ENCODE measurements around the gene KATNAL1.

KATNAL1 gene

DNA sequence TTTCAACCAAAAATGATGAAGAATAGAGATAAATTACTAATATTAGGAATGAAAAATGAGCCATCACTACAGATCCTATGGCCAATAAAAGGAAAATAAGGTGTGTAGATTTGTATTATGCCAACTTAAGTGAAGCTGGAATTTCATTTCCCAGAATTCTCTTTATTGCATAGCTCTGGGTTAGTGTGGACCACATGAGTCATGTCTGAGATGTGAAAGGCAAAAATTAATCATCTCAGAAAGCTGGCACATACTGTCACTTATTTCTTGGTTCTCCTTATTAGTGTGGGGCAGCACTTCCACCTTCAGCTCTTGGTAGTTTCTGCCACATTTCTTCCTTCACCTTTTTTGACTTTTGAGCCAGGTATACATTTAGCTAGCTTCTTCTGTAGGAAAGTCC lies 82.6 kb downstream of the KATNAL1 start:
- Histone ChIP-seq H3K4me1 (ENCODE audit: control insufficient read depth, insufficient read depth, low read length, poor library complexity, severe bottlenecking) (no peaks in the 10 kb centered on the region), H3K9me3 (ENCODE audit: control insufficient read depth, low read length) (no peaks in the 10 kb centered on the region), H3K27ac (ENCODE audit: low read depth, low read length, severe bottlenecking) (no peak overlapping the region), H3K36me3 (ENCODE audit: control insufficient read depth, insufficient read depth, low read length) (peaks cover 54% of the 10 kb centered on the region), H3K4me3 (ENCODE audit: extremely low read depth, insufficient read depth, low read length, poor library complexity, severe bottlenecking) (no peak overlapping the region)

DNA sequence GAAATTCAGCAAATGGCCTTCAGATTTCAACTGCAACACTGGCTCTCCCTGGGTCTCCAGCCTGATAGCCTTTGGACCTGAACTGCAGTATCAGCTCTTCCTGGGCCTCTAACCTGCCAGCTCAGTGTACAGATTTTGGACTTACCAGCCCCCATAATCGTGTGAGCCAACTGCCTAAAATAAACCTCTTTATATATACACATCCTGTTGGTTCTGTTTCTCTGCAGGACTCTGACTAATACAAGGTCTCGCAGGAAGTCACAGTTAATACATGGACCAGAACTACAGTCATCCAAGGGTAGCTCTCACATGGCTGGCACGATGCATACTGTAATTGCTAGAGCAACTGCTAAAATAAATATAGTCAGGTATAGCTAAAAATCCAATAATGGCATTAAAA lies 85.1 kb downstream of the KATNAL1 start:
- 89 to 96% methylated on average over 2 of the region's 3 CpGs for WGBS, 2 experiments (ENCODE audit: insufficient coverage in 2 of 2)
- no peak overlapping the region for H3K27ac ChIP-seq (ENCODE audit: low read depth, low read length, severe bottlenecking)

GRCh38 chr13:30216111-30216510 lies 91.2 kb downstream of the KATNAL1 start:
- Histone ChIP-seq H3K4me1 (ENCODE audit: control insufficient read depth, insufficient read depth, low read length, poor library complexity, severe bottlenecking) (no peaks in the 10 kb centered on the region), H3K36me3 (ENCODE audit: control insufficient read depth, insufficient read depth, low read length) (peaks cover 21% of the 10 kb centered on the region), H3K9me3 (ENCODE audit: control insufficient read depth, low read length) (no peaks in the 10 kb centered on the region), H3K27ac (ENCODE audit: low read depth, low read length, severe bottlenecking) (no peak overlapping the region), H3K4me3 (ENCODE audit: extremely low read depth, insufficient read depth, low read length, poor library complexity, severe bottlenecking) (no peak overlapping the region)
- 60% methylated on average over 1 of the region's 2 CpGs; no CpG with 5 or more reads in 1 of the 2 experiments for WGBS, 2 experiments (ENCODE audit: insufficient coverage in 2 of 2)

More for the DNA sequence above, 85.1 kb downstream of the KATNAL1 start:
- Histone ChIP-seq H3K4me1 (ENCODE audit: control insufficient read depth, insufficient read depth, low read length, poor library complexity, severe bottlenecking) (no peaks in the 10 kb centered on the region), H3K9me3 (ENCODE audit: control insufficient read depth, low read length) (no peaks in the 10 kb centered on the region), H3K4me3 (ENCODE audit: extremely low read depth, insufficient read depth, low read length, poor library complexity, severe bottlenecking) (no peak overlapping the region), H3K36me3 (ENCODE audit: control insufficient read depth, insufficient read depth, low read length) (peaks cover 48% of the 10 kb centered on the region)

- no peak overlapping the region for H3K27ac ChIP-seq (ENCODE audit: low read depth, low read length, severe bottlenecking)
- H3K4me1 ChIP-seq (ENCODE audit: control insufficient read depth, insufficient read depth, low read length, poor library complexity, severe bottlenecking): no peaks in the 10 kb centered on the region
- 89 to 99% methylated on average over 4 to 7 of the region's 7 CpGs for WGBS, 2 experiments (ENCODE audit: insufficient coverage in 2 of 2)
- H3K36me3 ChIP-seq (ENCODE audit: control insufficient read depth, insufficient read depth, low read length): peaks cover 29% of the 10 kb centered on the region
- H3K9me3 ChIP-seq (ENCODE audit: control insufficient read depth, low read length): no peaks in the 10 kb centered on the region
- no peak overlapping the region for H3K4me3 ChIP-seq (ENCODE audit: extremely low read depth, insufficient read depth, low read length, poor library complexity, severe bottlenecking)
These were observed 95.1 kb downstream of the KATNAL1 start for GRCh38 chr13:30212256-30212655.

DNA sequence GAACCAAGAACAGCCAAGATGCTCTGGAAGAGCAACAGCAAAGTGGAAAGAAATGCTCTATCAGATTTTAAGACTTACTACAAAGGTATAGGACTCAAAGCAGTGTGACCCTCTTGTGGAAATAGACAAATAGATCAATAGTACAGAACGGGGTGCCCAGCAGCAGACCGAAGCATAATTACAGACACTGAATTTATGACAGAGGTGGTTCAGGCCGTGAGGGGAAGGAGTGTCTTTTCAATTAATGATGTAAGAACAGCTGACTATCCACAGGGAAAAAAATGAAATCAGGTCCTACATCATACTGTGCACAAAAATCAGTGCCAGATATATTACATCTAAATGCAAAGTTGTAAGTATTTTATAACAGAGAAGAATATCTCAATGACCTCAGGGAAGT lies 95.6 kb downstream of the KATNAL1 start:
- no peak overlapping the region for H3K27ac ChIP-seq (ENCODE audit: low read depth, low read length, severe bottlenecking)
- no peaks in the 10 kb centered on the region for H3K4me1 ChIP-seq (ENCODE audit: control insufficient read depth, insufficient read depth, low read length, poor library complexity, severe bottlenecking)
- 92 to 100% methylated on average over 1 to 3 of the region's 3 CpGs for WGBS, 2 experiments (ENCODE audit: insufficient coverage in 2 of 2)
- H3K4me3 ChIP-seq (ENCODE audit: extremely low read depth, insufficient read depth, low read length, poor library complexity, severe bottlenecking): no peak overlapping the region
- H3K9me3 ChIP-seq (ENCODE audit: control insufficient read depth, low read length): no peaks in the 10 kb centered on the region
- H3K36me3 ChIP-seq (ENCODE audit: control insufficient read depth, insufficient read depth, low read length): peaks cover 25% of the 10 kb centered on the region

- Histone ChIP-seq H3K4me1 (ENCODE audit: control insufficient read depth, insufficient read depth, low read length, poor library complexity, severe bottlenecking) (no peaks in the 10 kb centered on the region), H3K27ac (ENCODE audit: low read depth, low read length, severe bottlenecking) (no peak overlapping the region), H3K4me3 (ENCODE audit: extremely low read depth, insufficient read depth, low read length, poor library complexity, severe bottlenecking) (no peak overlapping the region), H3K36me3 (ENCODE audit: control insufficient read depth, insufficient read depth, low read length) (peaks cover 16% of the 10 kb centered on the region), H3K9me3 (ENCODE audit: control insufficient read depth, low read length) (no peaks in the 10 kb centered on the region)
- 80 to 100% methylated on average over 1 of the region's 3 CpGs for whole genome bisulfite sequencing, 2 experiments (ENCODE audit: insufficient coverage in 2 of 2)
These were observed 102.8 kb downstream of the KATNAL1 start for GRCh38 chr13:30204564-30204963.

DNA sequence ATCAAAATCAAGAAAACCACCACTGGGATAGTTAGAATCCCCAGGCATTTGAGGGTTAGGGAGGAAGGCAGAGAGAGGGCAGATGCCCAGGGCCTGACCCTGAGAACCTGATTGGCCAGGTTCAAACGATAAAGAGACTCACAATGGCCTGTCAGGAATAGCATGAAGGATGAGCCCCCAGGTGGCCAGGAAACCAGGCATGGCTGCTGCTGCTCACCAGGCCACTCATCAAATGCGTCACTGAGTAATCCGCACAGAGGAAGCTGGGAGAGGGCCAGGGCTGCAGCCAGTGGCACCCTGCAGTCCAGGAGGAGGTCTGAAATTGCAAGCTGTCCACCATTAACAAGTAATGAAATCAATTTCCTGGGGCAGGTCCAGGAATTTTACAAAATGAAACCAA lies 111.3 kb downstream of the KATNAL1 start:
- 15 to 36% methylated on average over 3 of the region's 3 CpGs for WGBS, 2 experiments (ENCODE audit: insufficient coverage in 2 of 2)
- Histone ChIP-seq H3K9me3 (ENCODE audit: control insufficient read depth, low read length) (no peaks in the 10 kb centered on the region), H3K4me3 (ENCODE audit: extremely low read depth, insufficient read depth, low read length, poor library complexity, severe bottlenecking) (no peak overlapping the region), H3K36me3 (ENCODE audit: control insufficient read depth, insufficient read depth, low read length) (no peaks in the 10 kb centered on the region), H3K27ac (ENCODE audit: low read depth, low read length, severe bottlenecking) (peak overlapping the region; percentile 19), H3K4me1 (ENCODE audit: control insufficient read depth, insufficient read depth, low read length, poor library complexity, severe bottlenecking) (peaks cover 12% of the 10 kb centered on the region)

DNA sequence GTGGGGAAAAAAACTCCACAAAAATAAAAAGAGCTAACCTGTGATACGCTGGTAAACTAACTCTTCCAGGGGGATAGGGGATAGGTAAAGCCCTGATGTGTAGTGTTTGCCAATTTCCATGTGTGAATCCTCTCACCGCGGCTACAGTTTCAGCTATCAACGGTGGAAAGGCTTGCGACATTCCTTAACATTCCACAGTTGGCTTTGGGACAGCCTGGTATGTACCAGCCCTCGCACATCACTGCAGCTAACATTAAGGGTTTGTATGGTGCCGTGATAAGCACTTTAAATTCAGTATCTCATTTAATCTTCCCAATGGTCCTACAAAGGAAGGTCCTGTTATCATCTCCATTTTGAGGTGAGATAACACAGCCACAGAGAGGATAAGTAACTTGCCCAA lies 112.4 kb downstream of the KATNAL1 start:
- 63 to 71% methylated on average over 4 to 6 of the region's 7 CpGs for WGBS, 2 experiments (ENCODE audit: insufficient coverage in 2 of 2)
- Histone ChIP-seq H3K4me1 (ENCODE audit: control insufficient read depth, insufficient read depth, low read length, poor library complexity, severe bottlenecking) (peaks cover 14% of the 10 kb centered on the region), H3K4me3 (ENCODE audit: extremely low read depth, insufficient read depth, low read length, poor library complexity, severe bottlenecking) (no peak overlapping the region), H3K9me3 (ENCODE audit: control insufficient read depth, low read length) (no peaks in the 10 kb centered on the region), H3K27ac (ENCODE audit: low read depth, low read length, severe bottlenecking) (no peak overlapping the region), H3K36me3 (ENCODE audit: control insufficient read depth, insufficient read depth, low read length) (no peaks in the 10 kb centered on the region)

DNA sequence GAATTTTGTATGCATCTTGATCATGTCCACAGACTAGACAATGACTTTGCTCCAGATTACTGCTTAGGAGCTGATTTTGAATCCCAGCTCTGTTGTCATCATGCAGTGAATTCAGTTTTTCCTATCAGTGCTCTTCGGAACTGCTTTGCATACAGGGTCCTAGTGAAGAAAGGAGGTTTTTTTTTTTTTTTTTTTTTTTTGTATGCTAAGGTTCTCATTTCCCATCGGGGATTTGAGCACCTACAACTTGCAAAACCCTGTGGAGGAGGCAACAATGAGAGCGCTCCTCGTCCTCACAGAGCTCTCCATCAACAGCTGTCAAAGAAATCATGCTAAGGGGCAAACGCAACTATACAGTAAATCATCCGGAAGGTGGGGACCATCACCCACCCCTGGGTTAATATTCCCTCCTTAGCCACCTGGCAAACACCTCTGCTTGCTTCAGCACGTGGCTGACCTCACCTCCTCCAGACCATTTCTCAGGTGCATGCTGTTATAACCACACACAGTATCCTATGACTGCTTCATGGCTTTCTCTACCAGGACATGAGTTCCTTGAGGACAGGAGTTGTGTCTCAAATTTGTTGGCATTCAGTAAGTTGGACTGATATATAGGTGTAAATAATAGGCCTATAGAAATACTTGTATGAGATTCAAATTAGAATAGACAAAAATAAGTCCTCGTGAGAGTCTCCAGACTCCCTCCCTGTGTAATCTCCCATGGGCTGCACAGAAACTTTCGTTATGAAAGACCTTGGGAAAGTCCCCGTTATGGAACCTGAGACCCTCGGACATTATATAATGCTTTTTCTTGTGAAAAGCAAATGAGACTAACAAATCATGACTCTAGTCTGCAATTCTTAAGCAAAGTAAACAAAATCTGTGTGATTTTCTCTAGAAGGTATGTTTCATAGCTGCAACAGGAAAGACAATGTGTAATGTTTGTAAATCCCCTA lies 113.8 kb downstream of the KATNAL1 start:
- H3K9me3 ChIP-seq (ENCODE audit: control insufficient read depth, low read length): no peaks in the 10 kb centered on the region
- H3K27ac ChIP-seq (ENCODE audit: low read depth, low read length, severe bottlenecking): no peak overlapping the region
- peaks cover 14% of the 10 kb centered on the region for H3K4me1 ChIP-seq (ENCODE audit: control insufficient read depth, insufficient read depth, low read length, poor library complexity, severe bottlenecking)
- H3K36me3 ChIP-seq (ENCODE audit: control insufficient read depth, insufficient read depth, low read length): no peaks in the 10 kb centered on the region
- H3K4me3 ChIP-seq (ENCODE audit: extremely low read depth, insufficient read depth, low read length, poor library complexity, severe bottlenecking): no peak overlapping the region
- WGBS, 2 experiments (ENCODE audit: insufficient coverage in 2 of 2): 82 to 84% methylated on average over 5 of the region's 11 CpGs

DNA sequence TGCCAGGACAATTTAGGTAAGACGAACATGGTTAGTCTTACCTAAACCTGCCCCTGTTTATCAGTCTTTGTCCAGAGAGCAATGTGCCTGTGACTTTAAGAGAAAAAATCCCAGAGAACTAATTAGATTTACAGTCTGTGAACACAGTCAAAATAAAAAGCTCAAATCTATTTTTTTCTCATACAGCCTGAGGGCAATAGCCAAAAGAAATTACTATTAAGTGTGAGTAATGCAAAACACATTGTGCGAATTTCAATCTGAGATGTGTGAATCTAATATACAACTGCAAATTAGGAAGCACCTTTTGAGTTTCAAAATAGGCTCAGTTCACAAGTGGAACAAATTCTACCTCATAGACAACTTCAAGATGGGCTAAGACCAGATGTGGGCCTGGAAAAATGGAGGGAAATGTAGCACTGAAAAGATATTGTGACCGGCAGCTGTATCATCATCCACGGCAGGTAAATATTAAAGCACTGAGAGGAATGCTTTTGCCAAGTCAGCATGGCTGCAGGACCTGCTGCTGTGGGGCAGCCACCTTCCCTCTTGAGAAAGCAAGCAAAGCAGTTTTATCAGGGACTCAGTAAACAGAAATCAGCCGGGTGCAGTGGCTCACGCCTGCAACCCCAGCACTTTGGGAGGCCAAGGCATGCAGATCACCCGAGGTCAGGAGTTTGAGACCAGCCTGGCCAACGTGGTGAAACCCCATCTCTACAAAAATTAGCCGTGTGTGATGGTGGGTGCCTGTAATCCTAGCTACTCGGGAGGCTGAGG lies 114.8 kb downstream of the KATNAL1 start:
- H3K4me3 ChIP-seq (ENCODE audit: extremely low read depth, insufficient read depth, low read length, poor library complexity, severe bottlenecking): no peak overlapping the region
- H3K36me3 ChIP-seq (ENCODE audit: control insufficient read depth, insufficient read depth, low read length): no peaks in the 10 kb centered on the region
- H3K4me1 ChIP-seq (ENCODE audit: control insufficient read depth, insufficient read depth, low read length, poor library complexity, severe bottlenecking): peaks cover 14% of the 10 kb centered on the region
- WGBS, 2 experiments (ENCODE audit: insufficient coverage in 2 of 2): 79 to 87% methylated on average over 6 to 7 of the region's 10 CpGs
- H3K9me3 ChIP-seq (ENCODE audit: control insufficient read depth, low read length): no peaks in the 10 kb centered on the region
- H3K27ac ChIP-seq (ENCODE audit: low read depth, low read length, severe bottlenecking): no peak overlapping the region
